ENCODE measurements around the gene CYP24A1.

Gene CYP24A1

GRCh38 chr20:54111460-54111859 lies 62.3 kb downstream of the CYP24A1 start:
- Mint-ChIP-seq H3K27me3 (peaks cover 24% of the 10 kb centered on the region), H3K27ac (no peak overlapping the region), H3K36me3 (no peaks in the 10 kb centered on the region), H3K4me3 (no peak overlapping the region), H3K9me3 (peaks cover 3% of the 10 kb centered on the region), H3K4me1 (no peaks in the 10 kb centered on the region)
- ATAC-seq, result no peak

- H3K27me3 Mint-ChIP-seq, result peaks cover 24% of the 10 kb centered on the region
- H3K9me3 Mint-ChIP-seq, result peaks cover 3% of the 10 kb centered on the region
- no peak overlapping the region for H3K27ac Mint-ChIP-seq
- no peaks in the 10 kb centered on the region for H3K36me3 Mint-ChIP-seq
- ATAC-seq, result no peak
- H3K4me3 Mint-ChIP-seq, result no peak overlapping the region
- no peaks in the 10 kb centered on the region for H3K4me1 Mint-ChIP-seq
Measured at GRCh38 chr20:54110457-54110856, 63.3 kb downstream of the CYP24A1 start.

GRCh38 chr20:54110041-54110440 lies 63.7 kb downstream of the CYP24A1 start:
- Mint-ChIP-seq H3K36me3 (no peaks in the 10 kb centered on the region), H3K27ac (no peak overlapping the region), H3K9me3 (peaks cover 3% of the 10 kb centered on the region), H3K4me1 (no peaks in the 10 kb centered on the region), H3K4me3 (no peak overlapping the region), H3K27me3 (peaks cover 24% of the 10 kb centered on the region)
- no peak for ATAC-seq

- H3K27me3 Mint-ChIP-seq, result peaks cover 16% of the 10 kb centered on the region
- no peak for ATAC-seq
- no peaks in the 10 kb centered on the region for H3K36me3 Mint-ChIP-seq
- no peak overlapping the region for H3K27ac Mint-ChIP-seq
- peaks cover 3% of the 10 kb centered on the region for H3K9me3 Mint-ChIP-seq
- no peak overlapping the region for H3K4me3 Mint-ChIP-seq
- no peaks in the 10 kb centered on the region for H3K4me1 Mint-ChIP-seq
Measured at GRCh38 chr20:54108817-54109216, 65.0 kb downstream of the CYP24A1 start.

GRCh38 chr20:54108326-54108642 lies 65.5 kb downstream of the CYP24A1 start:
- H3K4me1 Mint-ChIP-seq, result no peaks in the 10 kb centered on the region
- H3K4me3 Mint-ChIP-seq, result no peak overlapping the region
- ATAC-seq, result no peak
- H3K27me3 Mint-ChIP-seq, result peaks cover 11% of the 10 kb centered on the region
- H3K9me3 Mint-ChIP-seq, result peaks cover 3% of the 10 kb centered on the region
- no peak overlapping the region for H3K27ac Mint-ChIP-seq
- H3K36me3 Mint-ChIP-seq, result no peaks in the 10 kb centered on the region

GRCh38 chr20:54107600-54108325 lies 66.0 kb downstream of the CYP24A1 start:
- H3K27ac Mint-ChIP-seq, result no peak overlapping the region
- no peaks in the 10 kb centered on the region for H3K36me3 Mint-ChIP-seq
- peaks cover 3% of the 10 kb centered on the region for H3K9me3 Mint-ChIP-seq
- peaks cover 10% of the 10 kb centered on the region for H3K27me3 Mint-ChIP-seq
- no peak overlapping the region for H3K4me3 Mint-ChIP-seq
- no peaks in the 10 kb centered on the region for H3K4me1 Mint-ChIP-seq
- ATAC-seq, result no peak

GRCh38 chr20:54107181-54107580 lies 66.6 kb downstream of the CYP24A1 start:
- H3K9me3 Mint-ChIP-seq, result peaks cover 3% of the 10 kb centered on the region
- H3K27ac Mint-ChIP-seq, result no peak overlapping the region
- ATAC-seq, result no peak
- no peaks in the 10 kb centered on the region for H3K4me1 Mint-ChIP-seq
- no peak overlapping the region for H3K4me3 Mint-ChIP-seq
- no peaks in the 10 kb centered on the region for H3K36me3 Mint-ChIP-seq
- H3K27me3 Mint-ChIP-seq, result peaks cover 10% of the 10 kb centered on the region

- no peak overlapping the region for H3K4me3 Mint-ChIP-seq
Measured at GRCh38 chr20:54106162-54106561, 67.6 kb downstream of the CYP24A1 start.

GRCh38 chr20:54105653-54106052 lies 68.1 kb downstream of the CYP24A1 start:
- Mint-ChIP-seq H3K27me3 (no peaks in the 10 kb centered on the region), H3K27ac (no peak overlapping the region), H3K9me3 (no peaks in the 10 kb centered on the region), H3K4me3 (no peak overlapping the region), H3K4me1 (no peaks in the 10 kb centered on the region), H3K36me3 (no peaks in the 10 kb centered on the region)
- no peak for ATAC-seq

More at GRCh38 chr20:54106162-54106561, 67.6 kb downstream of the CYP24A1 start:
- no peak overlapping the region for H3K27ac Mint-ChIP-seq
- no peaks in the 10 kb centered on the region for H3K27me3 Mint-ChIP-seq
- H3K36me3 Mint-ChIP-seq, result no peaks in the 10 kb centered on the region
- ATAC-seq, result no peak
- no peaks in the 10 kb centered on the region for H3K9me3 Mint-ChIP-seq
- no peaks in the 10 kb centered on the region for H3K4me1 Mint-ChIP-seq

GRCh38 chr20:54104781-54105180 lies 69.0 kb downstream of the CYP24A1 start:
- H3K9me3 Mint-ChIP-seq, result peaks cover 2% of the 10 kb centered on the region
- H3K27ac Mint-ChIP-seq, result no peak overlapping the region
- no peaks in the 10 kb centered on the region for H3K36me3 Mint-ChIP-seq
- no peak for ATAC-seq
- H3K27me3 Mint-ChIP-seq, result no peaks in the 10 kb centered on the region
- no peaks in the 10 kb centered on the region for H3K4me1 Mint-ChIP-seq
- H3K4me3 Mint-ChIP-seq, result no peak overlapping the region

- no peak overlapping the region for H3K4me3 Mint-ChIP-seq
- H3K4me1 Mint-ChIP-seq, result no peaks in the 10 kb centered on the region
- no peak for ATAC-seq
- no peak overlapping the region for H3K27ac Mint-ChIP-seq
- peaks cover 2% of the 10 kb centered on the region for H3K9me3 Mint-ChIP-seq
- H3K27me3 Mint-ChIP-seq, result no peaks in the 10 kb centered on the region
- H3K36me3 Mint-ChIP-seq, result no peaks in the 10 kb centered on the region
Measured at GRCh38 chr20:54103762-54104600, 69.8 kb downstream of the CYP24A1 start.
